Measurements from ENCODE around the gene GPX7. TPM values are rescaled to one million over a fixed set of nuclear protein-coding genes. Genes with fewer than 3 reads are reported as not detected.

Gene GPX7
- total RNA-seq, 2 donors from 2014 or later = 12.0 to 17.6 TPM

DNA sequence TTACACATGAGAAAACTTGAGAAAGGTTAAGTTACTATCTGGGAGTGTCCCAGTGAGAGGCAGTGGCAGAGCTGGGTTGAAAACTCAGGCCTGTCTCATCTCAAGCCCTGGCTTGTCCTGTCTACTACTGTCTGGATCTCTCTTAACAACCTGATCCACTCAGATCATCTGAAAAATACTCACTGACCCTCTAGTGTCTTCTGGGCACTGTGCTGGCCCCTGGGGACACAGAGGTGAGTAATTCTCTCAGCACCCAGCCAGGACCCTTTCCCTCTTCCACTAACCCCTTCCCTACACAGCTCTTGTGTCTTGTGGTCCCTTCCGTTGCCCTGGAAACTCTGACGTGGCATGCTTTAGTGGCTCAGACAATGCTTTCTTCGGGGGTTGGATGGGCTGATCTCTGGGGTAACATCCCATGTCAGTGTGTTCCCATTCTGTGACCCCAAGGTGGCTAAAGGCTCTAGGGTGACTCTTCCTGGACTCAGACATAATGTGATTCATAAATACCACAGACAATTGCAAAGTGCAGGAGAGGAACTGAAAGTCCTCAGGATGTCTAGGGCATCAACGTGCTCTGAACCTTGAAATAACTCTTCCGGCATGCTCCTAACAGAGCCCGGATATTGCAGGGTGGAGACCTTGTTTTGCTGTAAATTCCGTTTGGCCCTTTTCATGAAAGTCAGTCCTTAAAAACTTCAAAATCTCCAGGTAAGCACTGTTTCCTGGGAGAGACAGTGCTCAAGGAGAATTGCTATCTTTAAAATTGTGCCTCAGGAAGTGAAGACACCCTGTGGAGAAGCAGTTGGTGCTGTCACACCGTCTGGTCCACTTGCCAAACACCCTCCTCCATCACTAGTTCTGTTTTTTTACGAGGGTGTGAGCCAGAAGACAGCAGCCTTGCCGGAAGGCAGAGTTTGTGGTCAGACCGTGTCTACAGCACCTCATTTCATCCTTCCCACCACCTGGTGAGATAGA, 34.8 kb downstream of the GPX7 start:
- no peak overlapping the region for H3K4me3 ChIP-seq
- peaks cover 0 to 3% of the 10 kb centered on the region in 2 donors for H3K27me3 ChIP-seq
- peaks cover 0 to 10% of the 10 kb centered on the region in 2 donors for H3K4me1 ChIP-seq
- peak overlapping the region in 1 of 2 donors; percentile 1 for H3K27ac ChIP-seq
- DNase-seq (ENCODE audit: low spot score) = no peak
- H3K9me3 ChIP-seq = no peaks in the 10 kb centered on the region
- H3K36me3 ChIP-seq = no peaks in the 10 kb centered on the region
- TF ChIP-seq, protein P1, sequence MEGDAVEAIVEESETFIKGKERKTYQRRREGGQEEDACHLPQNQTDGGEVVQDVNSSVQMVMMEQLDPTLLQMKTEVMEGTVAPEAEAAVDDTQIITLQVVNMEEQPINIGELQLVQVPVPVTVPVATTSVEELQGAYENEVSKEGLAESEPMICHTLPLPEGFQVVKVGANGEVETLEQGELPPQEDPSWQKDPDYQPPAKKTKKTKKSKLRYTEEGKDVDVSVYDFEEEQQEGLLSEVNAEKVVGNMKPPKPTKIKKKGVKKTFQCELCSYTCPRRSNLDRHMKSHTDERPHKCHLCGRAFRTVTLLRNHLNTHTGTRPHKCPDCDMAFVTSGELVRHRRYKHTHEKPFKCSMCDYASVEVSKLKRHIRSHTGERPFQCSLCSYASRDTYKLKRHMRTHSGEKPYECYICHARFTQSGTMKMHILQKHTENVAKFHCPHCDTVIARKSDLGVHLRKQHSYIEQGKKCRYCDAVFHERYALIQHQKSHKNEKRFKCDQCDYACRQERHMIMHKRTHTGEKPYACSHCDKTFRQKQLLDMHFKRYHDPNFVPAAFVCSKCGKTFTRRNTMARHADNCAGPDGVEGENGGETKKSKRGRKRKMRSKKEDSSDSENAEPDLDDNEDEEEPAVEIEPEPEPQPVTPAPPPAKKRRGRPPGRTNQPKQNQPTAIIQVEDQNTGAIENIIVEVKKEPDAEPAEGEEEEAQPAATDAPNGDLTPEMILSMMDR (IDR thresholded peaks at IDR 0.05) = no peak

DNA sequence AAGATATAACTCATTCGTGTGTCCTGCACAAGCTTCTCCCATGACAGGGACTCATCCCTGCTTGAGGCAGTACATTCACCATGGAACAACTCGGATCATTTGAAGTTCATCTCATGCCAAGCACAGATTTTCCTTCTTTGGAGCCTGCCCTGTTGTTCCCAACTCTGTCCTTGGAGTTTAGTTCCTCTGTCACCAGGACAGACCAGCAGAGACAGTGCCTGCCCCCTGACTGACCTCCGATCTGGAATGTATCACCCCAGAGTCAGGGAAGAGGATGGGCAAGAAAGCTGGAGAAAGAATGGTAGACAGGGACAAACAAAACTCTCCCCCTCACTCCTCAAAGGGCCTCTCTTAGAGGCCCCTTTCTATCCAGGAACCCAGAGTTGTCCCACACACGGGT, 35.8 kb downstream of the GPX7 start:
- no peaks in the 10 kb centered on the region for H3K36me3 ChIP-seq
- TF ChIP-seq, protein P1 (IDR thresholded peaks at IDR 0.05) = no peak
- no peak overlapping the region for H3K27ac ChIP-seq
- H3K9me3 ChIP-seq = no peaks in the 10 kb centered on the region
- no peak overlapping the region for H3K4me3 ChIP-seq
- peaks cover 0 to under 1% of the 10 kb centered on the region in 2 donors for H3K4me1 ChIP-seq
- DNase-seq (ENCODE audit: low spot score) = no peak
- H3K27me3 ChIP-seq = peaks cover 0 to 3% of the 10 kb centered on the region in 2 donors

DNA sequence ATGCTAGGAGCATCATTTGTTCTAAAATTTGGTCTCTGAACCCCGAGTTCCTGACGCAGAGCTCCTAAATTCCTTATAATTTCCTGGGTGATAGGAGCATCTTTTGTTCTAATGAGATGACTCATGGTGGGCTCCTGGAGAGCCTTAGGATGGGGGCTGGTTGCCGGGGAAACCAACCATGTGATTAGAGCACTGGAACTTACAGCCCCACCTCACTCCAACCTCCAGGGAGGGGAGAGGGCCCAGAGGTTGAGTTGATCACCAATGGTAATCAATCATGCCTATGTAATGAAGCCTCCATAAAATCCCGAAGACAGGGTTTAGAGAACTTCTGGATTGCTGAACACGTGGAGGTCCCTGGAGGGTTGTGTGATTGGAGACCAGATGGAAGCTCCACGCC, 38.5 kb downstream of the GPX7 start:
- no peak overlapping the region for H3K27ac ChIP-seq
- H3K4me1 ChIP-seq = no peaks in the 10 kb centered on the region
- no peak overlapping the region for H3K4me3 ChIP-seq
- H3K36me3 ChIP-seq = no peaks in the 10 kb centered on the region
- TF ChIP-seq, protein P1 (IDR thresholded peaks at IDR 0.05) = no peak
- DNase-seq (ENCODE audit: low spot score) = no peak
- H3K27me3 ChIP-seq = no peaks in the 10 kb centered on the region
- no peaks in the 10 kb centered on the region for H3K9me3 ChIP-seq

DNA sequence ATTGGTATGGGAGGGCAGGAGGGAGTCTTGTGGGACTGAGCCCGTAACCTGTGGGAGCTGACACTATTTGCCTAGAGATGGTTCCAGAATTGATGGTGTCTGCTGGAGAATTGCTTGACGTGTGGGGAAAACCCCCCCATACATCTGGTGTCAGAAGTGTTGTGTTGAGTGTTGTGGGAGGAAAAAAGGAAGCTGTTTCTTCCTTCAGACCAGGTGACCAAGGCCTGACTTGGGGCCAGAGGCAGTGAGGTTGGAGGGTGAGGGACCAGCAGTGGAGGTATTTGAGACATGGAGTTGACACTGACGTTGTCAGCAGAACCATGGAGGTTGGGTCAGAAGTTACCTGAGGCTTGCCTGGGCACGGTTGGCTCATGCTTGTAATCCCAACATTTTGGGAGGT, 39.1 kb downstream of the GPX7 start:
- no peak for DNase-seq (ENCODE audit: low spot score)
- TF ChIP-seq, protein P1 (IDR thresholded peaks at IDR 0.05) = no peak
- Histone ChIP-seq H3K4me1 (no peaks in the 10 kb centered on the region), H3K36me3 (no peaks in the 10 kb centered on the region), H3K27me3 (no peaks in the 10 kb centered on the region), H3K4me3 (no peak overlapping the region), H3K9me3 (no peaks in the 10 kb centered on the region), H3K27ac (no peak overlapping the region)

DNA sequence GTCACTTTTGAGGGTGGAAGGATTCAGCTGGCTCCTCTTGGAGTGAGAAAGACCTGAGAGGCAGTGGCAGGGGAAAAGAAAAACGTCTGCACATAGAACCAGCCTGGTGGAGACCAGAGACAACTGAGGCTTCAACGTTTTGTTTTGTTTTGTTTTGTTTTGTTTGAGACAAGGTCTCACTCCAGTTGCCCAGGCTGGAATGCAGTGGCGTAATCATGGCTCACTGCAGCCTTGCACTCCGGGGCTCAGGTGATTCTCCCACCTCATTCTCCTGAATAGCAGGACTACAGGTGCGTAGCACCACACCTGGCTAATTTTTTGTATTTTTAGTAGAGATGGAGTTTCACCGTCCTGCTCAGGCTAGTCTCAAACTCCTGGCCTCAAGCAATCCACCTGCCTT, 43.1 kb downstream of the GPX7 start:
- no peaks in the 10 kb centered on the region for H3K4me1 ChIP-seq
- no peak overlapping the region for H3K4me3 ChIP-seq
- TF ChIP-seq, protein P1 (IDR thresholded peaks at IDR 0.05) = no peak
- no peaks in the 10 kb centered on the region for H3K27me3 ChIP-seq
- no peak for DNase-seq (ENCODE audit: low spot score)
- no peak overlapping the region for H3K27ac ChIP-seq
- no peaks in the 10 kb centered on the region for H3K9me3 ChIP-seq
- H3K36me3 ChIP-seq = no peaks in the 10 kb centered on the region

Data from right atrium auricular region (tissue), 2 donors.